Astrocyte of the cerebellum (primary cell): ENCODE data around the gene GPR87.

Experiments used
- DNase-seq: peaks from one replicate; pipeline ENCODE4 v3.0.0-alpha.2; 2011; ENCODE audit warnings: low read depth
- H3K4me3 ChIP-seq: 2 replicates; pipeline ENCODE4 v1.5.1; 2011; ENCODE audit warnings: mild to moderate bottlenecking, low read depth, low read length, moderate library complexity
- CTCF ChIP-seq: IDR thresholded peaks from 2 replicates; pipeline ENCODE4 v1.5.1; 2012; ENCODE audit warnings: low read length, low read depth, moderate library complexity, mild to moderate bottlenecking; ENCODE audit errors: missing control alignments
- in situ Hi-C: cut with HindIII; loops from 2 replicates; pipeline ENCODE4 v1.10.0; 2017; ENCODE audit warnings: low sequenced_read_pairs

GPR87 gene

GRCh38 chr3:151305060-151305774, 11.4 kb downstream of the GPR87 start:
- H3K4me3 ChIP-seq, result peak overlapping the region; percentile 7
- peak; percentile 99 for DNase-seq
- no peak for TF ChIP-seq CTCF
- in situ Hi-C loops, result no loop called here

DNA sequence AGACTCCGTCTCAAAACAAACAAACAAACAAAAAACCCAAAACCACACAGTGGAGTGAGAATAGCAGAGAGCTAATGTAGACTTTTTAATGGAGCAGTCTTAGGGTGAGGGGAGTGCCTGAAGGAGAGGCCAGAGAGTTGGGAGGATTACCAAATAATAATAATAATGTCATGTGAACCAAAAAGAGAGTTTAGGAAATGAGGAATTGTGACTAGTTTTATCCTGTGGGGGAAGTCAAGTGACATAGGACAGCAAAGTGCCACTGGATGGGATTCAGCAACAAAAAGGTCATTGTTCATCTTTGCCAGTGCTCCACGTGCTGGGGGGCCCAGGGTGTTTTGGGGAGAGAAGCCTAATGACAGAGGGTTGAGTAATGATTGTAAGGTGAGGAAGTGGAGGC, 12.9 kb downstream of the GPR87 start:
- TF ChIP-seq CTCF, result no peak
- in situ Hi-C loops, result no loop called here
- no peak overlapping the region for H3K4me3 ChIP-seq
- DNase-seq, result no peak

- no peak for TF ChIP-seq CTCF
- peak; percentile 62 for DNase-seq
- H3K4me3 ChIP-seq, result no peak overlapping the region
- in situ Hi-C loops, result no loop called here
Measured at GRCh38 chr3:151301787-151302186, 14.8 kb downstream of the GPR87 start.

DNA sequence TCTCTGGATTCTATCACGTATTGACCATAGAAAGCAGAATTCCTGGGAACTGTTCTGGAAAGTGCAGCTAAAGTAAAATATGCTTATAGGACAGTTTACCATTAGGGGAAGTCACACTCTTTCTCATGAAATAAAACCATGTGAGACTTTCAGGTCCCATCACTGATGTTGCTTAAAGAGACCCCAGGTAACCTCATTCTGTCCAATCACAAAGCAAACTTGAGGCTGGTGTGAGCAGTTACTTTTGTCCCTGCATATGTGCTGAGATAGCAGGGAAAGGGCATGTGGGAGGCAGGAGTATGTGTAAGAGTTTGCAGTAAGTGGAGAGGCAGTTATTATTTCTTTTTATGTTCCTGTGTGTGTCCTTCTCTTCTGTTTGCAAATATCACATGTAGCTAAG, 16.1 kb downstream of the GPR87 start:
- in situ Hi-C loops, result no loop called here
- no peak for DNase-seq
- TF ChIP-seq CTCF, result no peak
- H3K4me3 ChIP-seq, result no peak overlapping the region

GRCh38 chr3:151299006-151299405, 17.6 kb downstream of the GPR87 start:
- DNase-seq, result no peak
- in situ Hi-C loops, result no loop called here
- no peak for TF ChIP-seq CTCF
- H3K4me3 ChIP-seq, result no peak overlapping the region

GRCh38 chr3:151297429-151297828, 19.2 kb downstream of the GPR87 start:
- H3K4me3 ChIP-seq, result no peak overlapping the region
- TF ChIP-seq CTCF, result no peak
- DNase-seq, result no peak
- in situ Hi-C loops, result no loop called here
